Neural cell (in vitro differentiated cells): ENCODE measurements around the gene PIGQ. TPM values are rescaled to one million over a fixed set of nuclear protein-coding genes. Genes with fewer than 3 reads are reported as not detected.

ENCODE experiments used
- H2AFZ ChIP-seq: fragments of 200-600, 300-800 bp; sonication (generic), shearing (Covaris generic); 2 replicates; pipeline ENCODE4 v1.6.0; 2014; ENCODE audit warnings: low read depth, mild to moderate bottlenecking, antibody characterized with exemption, low read length, moderate library complexity
- H3F3A ChIP-seq: fragments of 200-600 bp; shearing (Covaris generic); 2 replicates; pipeline ENCODE4 v1.6.1; 2016; ENCODE audit warnings: mild to moderate bottlenecking, moderate library complexity, mixed read lengths, antibody characterized with exemption, low read length; ENCODE audit not compliant: insufficient read depth, poor library complexity, severe bottlenecking
- H3K27ac ChIP-seq: fragments of 200-600, 300-800 bp; sonication (generic), shearing (Covaris generic); 2 replicates; pipeline ENCODE4 v1.5.1; 2014; ENCODE audit warnings: mild to moderate bottlenecking, low read length, moderate library complexity
- H3K27me3 ChIP-seq: fragments of 300-800, 200-600 bp; sonication (generic), shearing (Covaris generic); 2 replicates; pipeline ENCODE4 v1.6.0; 2014; ENCODE audit warnings: mild to moderate bottlenecking, low read depth, low read length, moderate library complexity; ENCODE audit not compliant: insufficient read depth
- H3K36me3 ChIP-seq: fragments of 300-800, 200-600 bp; sonication (generic), shearing (Covaris generic); 2 replicates; pipeline ENCODE4 v1.5.1; 2014; ENCODE audit warnings: mild to moderate bottlenecking, antibody characterized with exemption, low read length, moderate library complexity; ENCODE audit not compliant: insufficient read depth
- H3K4me2 ChIP-seq: fragments of 300-800, 200-600 bp; sonication (generic), shearing (Covaris generic); 2 replicates; pipeline ENCODE4 v1.6.0; 2014; ENCODE audit warnings: mild to moderate bottlenecking, low read length
- H3K4me3 ChIP-seq: fragments of 300-800, 200-600 bp; sonication (generic), shearing (Covaris generic); 2 replicates; pipeline ENCODE4 v1.5.1; 2014; ENCODE audit warnings: mild to moderate bottlenecking, low read length, moderate library complexity
- H3K79me2 ChIP-seq: fragments of 200-600 bp; shearing (Covaris generic); replicated peaks from 2 replicates; pipeline ENCODE4 v1.6.0; 2014; ENCODE audit warnings: mild to moderate bottlenecking, low read length, moderate library complexity; ENCODE audit not compliant: insufficient read depth
- H3K9ac ChIP-seq: fragments of 300-800, 200-600 bp; sonication (generic), shearing (Covaris generic); 2 replicates; pipeline ENCODE4 v1.6.1; 2016; ENCODE audit warnings: mild to moderate bottlenecking, low read length, mixed read lengths
- H3K9me2 ChIP-seq: fragments of 200-600 bp; shearing (Covaris generic); 2 replicates; pipeline ENCODE4 v1.6.1; 2016; ENCODE audit warnings: mild to moderate bottlenecking, low read length, mixed read lengths; ENCODE audit not compliant: insufficient read depth
- H3K9me3 ChIP-seq: fragments of 200-600, 300-800 bp; sonication (generic), shearing (Covaris generic); 2 replicates; pipeline ENCODE4 v1.6.1; 2016; ENCODE audit warnings: mild to moderate bottlenecking, mixed run types, low read length, moderate library complexity, mixed read lengths
- H4K20me1 ChIP-seq: fragments of 200-600 bp; shearing (Covaris generic); 2 replicates; pipeline ENCODE4 v1.6.1; 2016; ENCODE audit warnings: mild to moderate bottlenecking, mixed run types; ENCODE audit not compliant: insufficient read depth
- EP300 ChIP-seq: fragments of 450-650 bp; conservative IDR thresholded peaks from 2 replicates; pipeline ENCODE4 v1.6.1; 2014; ENCODE audit warnings: antibody characterized with exemption, mild to moderate bottlenecking, moderate library complexity; ENCODE audit not compliant: poor library complexity, severe bottlenecking
- EZH2 ChIP-seq: fragments of 200-600, 300-800 bp; shearing (Covaris generic), sonication (generic); IDR thresholded peaks from 2 replicates; pipeline ENCODE4 v1.6.1; 2014; ENCODE audit warnings: antibody characterized with exemption, low read length, borderline replicate concordance, mild to moderate bottlenecking; ENCODE audit not compliant: insufficient read depth, poor library complexity, severe bottlenecking
- MXI1 ChIP-seq: fragments of 450-650 bp; conservative IDR thresholded peaks from 2 replicates; pipeline ENCODE4 v1.6.1; 2014; ENCODE audit warnings: antibody characterized with exemption, mild to moderate bottlenecking; ENCODE audit not compliant: poor library complexity, severe bottlenecking
- POLR2AphosphoS5 ChIP-seq: IDR thresholded peaks from 2 replicates; pipeline ENCODE4 v1.6.1; 2012
- RAD21 ChIP-seq: fragments of 450-650 bp; conservative IDR thresholded peaks from 2 replicates; pipeline ENCODE4 v1.6.1; 2014; ENCODE audit warnings: antibody characterized with exemption, mild to moderate bottlenecking, moderate library complexity
- SMC3 ChIP-seq: fragments of 450-650 bp; conservative IDR thresholded peaks from 2 replicates; pipeline ENCODE4 v1.6.1; 2014; ENCODE audit warnings: antibody characterized with exemption, mild to moderate bottlenecking, moderate library complexity; ENCODE audit not compliant: poor library complexity
- TAF1 ChIP-seq: IDR thresholded peaks from 2 replicates; pipeline ENCODE4 v1.6.1; 2012; ENCODE audit warnings: low read depth
- polyA plus RNA-seq: library from polyadenylated mRNA; depleted of rRNA; stranded (reverse); fragments of >200 nt; gene quantifications from 2 replicates; pipeline ENCODE4 v1.2.3, GENCODE V29; 2014
- TF ChIP-seq, protein P1 (sequence below): fragments of 450-650 bp; IDR thresholded peaks from 2 replicates; pipeline ENCODE4 v1.5.1; 2014; ENCODE audit warnings: antibody characterized with exemption, mild to moderate bottlenecking, moderate library complexity; ENCODE audit not compliant: poor library complexity, severe bottlenecking
- TF ChIP-seq, protein P2 (sequence below): IDR thresholded peaks from 2 replicates; pipeline ENCODE4 v1.6.1; 2012; ENCODE audit warnings: borderline replicate concordance

Gene PIGQ
- polyA plus RNA-seq, 1 donor from 2014 or later: 69.2 TPM

GRCh38 chr16:590188-590814 lies 20.5 kb downstream of the PIGQ start:
- TF ChIP-seq, protein P1, sequence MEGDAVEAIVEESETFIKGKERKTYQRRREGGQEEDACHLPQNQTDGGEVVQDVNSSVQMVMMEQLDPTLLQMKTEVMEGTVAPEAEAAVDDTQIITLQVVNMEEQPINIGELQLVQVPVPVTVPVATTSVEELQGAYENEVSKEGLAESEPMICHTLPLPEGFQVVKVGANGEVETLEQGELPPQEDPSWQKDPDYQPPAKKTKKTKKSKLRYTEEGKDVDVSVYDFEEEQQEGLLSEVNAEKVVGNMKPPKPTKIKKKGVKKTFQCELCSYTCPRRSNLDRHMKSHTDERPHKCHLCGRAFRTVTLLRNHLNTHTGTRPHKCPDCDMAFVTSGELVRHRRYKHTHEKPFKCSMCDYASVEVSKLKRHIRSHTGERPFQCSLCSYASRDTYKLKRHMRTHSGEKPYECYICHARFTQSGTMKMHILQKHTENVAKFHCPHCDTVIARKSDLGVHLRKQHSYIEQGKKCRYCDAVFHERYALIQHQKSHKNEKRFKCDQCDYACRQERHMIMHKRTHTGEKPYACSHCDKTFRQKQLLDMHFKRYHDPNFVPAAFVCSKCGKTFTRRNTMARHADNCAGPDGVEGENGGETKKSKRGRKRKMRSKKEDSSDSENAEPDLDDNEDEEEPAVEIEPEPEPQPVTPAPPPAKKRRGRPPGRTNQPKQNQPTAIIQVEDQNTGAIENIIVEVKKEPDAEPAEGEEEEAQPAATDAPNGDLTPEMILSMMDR: peak; percentile 17
- TF ChIP-seq SMC3 (no peak), POLR2AphosphoS5 (no peak), EZH2 (no peak), RAD21 (no peak), MXI1 (peak; percentile 65), TAF1 (no peak), EP300 (no peak)
- TF ChIP-seq, protein P2, sequence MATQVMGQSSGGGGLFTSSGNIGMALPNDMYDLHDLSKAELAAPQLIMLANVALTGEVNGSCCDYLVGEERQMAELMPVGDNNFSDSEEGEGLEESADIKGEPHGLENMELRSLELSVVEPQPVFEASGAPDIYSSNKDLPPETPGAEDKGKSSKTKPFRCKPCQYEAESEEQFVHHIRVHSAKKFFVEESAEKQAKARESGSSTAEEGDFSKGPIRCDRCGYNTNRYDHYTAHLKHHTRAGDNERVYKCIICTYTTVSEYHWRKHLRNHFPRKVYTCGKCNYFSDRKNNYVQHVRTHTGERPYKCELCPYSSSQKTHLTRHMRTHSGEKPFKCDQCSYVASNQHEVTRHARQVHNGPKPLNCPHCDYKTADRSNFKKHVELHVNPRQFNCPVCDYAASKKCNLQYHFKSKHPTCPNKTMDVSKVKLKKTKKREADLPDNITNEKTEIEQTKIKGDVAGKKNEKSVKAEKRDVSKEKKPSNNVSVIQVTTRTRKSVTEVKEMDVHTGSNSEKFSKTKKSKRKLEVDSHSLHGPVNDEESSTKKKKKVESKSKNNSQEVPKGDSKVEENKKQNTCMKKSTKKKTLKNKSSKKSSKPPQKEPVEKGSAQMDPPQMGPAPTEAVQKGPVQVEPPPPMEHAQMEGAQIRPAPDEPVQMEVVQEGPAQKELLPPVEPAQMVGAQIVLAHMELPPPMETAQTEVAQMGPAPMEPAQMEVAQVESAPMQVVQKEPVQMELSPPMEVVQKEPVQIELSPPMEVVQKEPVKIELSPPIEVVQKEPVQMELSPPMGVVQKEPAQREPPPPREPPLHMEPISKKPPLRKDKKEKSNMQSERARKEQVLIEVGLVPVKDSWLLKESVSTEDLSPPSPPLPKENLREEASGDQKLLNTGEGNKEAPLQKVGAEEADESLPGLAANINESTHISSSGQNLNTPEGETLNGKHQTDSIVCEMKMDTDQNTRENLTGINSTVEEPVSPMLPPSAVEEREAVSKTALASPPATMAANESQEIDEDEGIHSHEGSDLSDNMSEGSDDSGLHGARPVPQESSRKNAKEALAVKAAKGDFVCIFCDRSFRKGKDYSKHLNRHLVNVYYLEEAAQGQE: no peak
- H2AFZ ChIP-seq: no peak overlapping the region
- no peaks in the 10 kb centered on the region for H3K9me2 ChIP-seq
- H3K36me3 ChIP-seq: no peaks in the 10 kb centered on the region
- no peaks in the 10 kb centered on the region for H3K9me3 ChIP-seq
- peaks cover 26% of the 10 kb centered on the region for H3K79me2 ChIP-seq
- H3K27me3 ChIP-seq: no peaks in the 10 kb centered on the region
- peak overlapping the region; percentile 91 for H3K4me3 ChIP-seq
- H3F3A ChIP-seq: no peaks in the 10 kb centered on the region
- peaks cover 4% of the 10 kb centered on the region for H4K20me1 ChIP-seq
- H3K4me2 ChIP-seq: peak overlapping the region; percentile 91
- H3K27ac ChIP-seq: peak overlapping the region; percentile 33
- H3K9ac ChIP-seq: peak overlapping the region; percentile 74

GRCh38 chr16:590815-591200 lies 21.0 kb downstream of the PIGQ start:
- Histone ChIP-seq H3K9ac (peak overlapping the region; percentile 74), H3K4me3 (peak overlapping the region; percentile 91), H3K9me3 (no peaks in the 10 kb centered on the region), H3K27me3 (no peaks in the 10 kb centered on the region), H2AFZ (no peak overlapping the region), H4K20me1 (peaks cover 4% of the 10 kb centered on the region), H3F3A (no peaks in the 10 kb centered on the region), H3K9me2 (no peaks in the 10 kb centered on the region), H3K27ac (no peak overlapping the region), H3K4me2 (peak overlapping the region; percentile 91), H3K79me2 (peaks cover 27% of the 10 kb centered on the region), H3K36me3 (no peaks in the 10 kb centered on the region)
- no peak for TF ChIP-seq RAD21
- no peak for TF ChIP-seq EZH2
- no peak for TF ChIP-seq SMC3
- TF ChIP-seq, protein P2: no peak
- TF ChIP-seq TAF1: no peak
- TF ChIP-seq, protein P1: no peak
- no peak for TF ChIP-seq EP300
- no peak for TF ChIP-seq MXI1
- no peak for TF ChIP-seq POLR2AphosphoS5
